ENCODE results near the gene STX8. TPM values are rescaled to one million over a fixed set of nuclear protein-coding genes. Genes with fewer than 3 reads are reported as not detected.

Gene STX8
- total and polyA plus RNA-seq, 9 of the 15 experiments (the other 6 are each of a cell fraction or from before 2014, with no cell fraction given) = 14.6 to 42.5 (median 22.1) TPM

GRCh38 chr17:9266031-9266680, 309.5 kb downstream of the STX8 start:
- DNase-seq (ENCODE audit: extremely low read depth in 1 of 4, low spot score in 3 of 4) (no peak), FAIRE-seq (no peak), ATAC-seq (no peak)
- H4K20me1 ChIP-seq (replicated peaks; ENCODE audit: control insufficient read depth, insufficient read depth, low read length) = no peaks in the 10 kb centered on the region
- 7% methylated on average over 13 of the region's 14 CpGs for WGBS (ENCODE audit: insufficient coverage, low coverage, missing lambda C conversion rate)
- intact Hi-C loops (cut with micrococcal nuclease) (no loop called here), in situ Hi-C loops (cut with MboI) (no loop called here)
- no peaks in the 10 kb centered on the region for H3K36me3 ChIP-seq (ENCODE audit: control insufficient read depth, insufficient read depth, low read length)
- POLR2A ChIA-PET = no interaction called here
- no peak overlapping the region for H3K9ac ChIP-seq (ENCODE audit: insufficient read depth in 1 of 2, low read depth in 2 of 2, low read length in 2 of 2)
- no peak overlapping the region for H2AFZ ChIP-seq (ENCODE audit: low read depth, low read length)
- peaks cover 5 to 32% of the 10 kb centered on the region in 2 experiments; a peak in 2 of 5 replicates for H3K27me3 ChIP-seq (ENCODE audit: control insufficient read depth in 2 of 2, insufficient read depth in 2 of 2, low read length in 2 of 2)
- CTCF ChIA-PET (ENCODE audit: low intra/inter-chr PET ratio) = no interaction called here
- no peak overlapping the region for H3K4me3 ChIP-seq
- no peak overlapping the region for H3K27ac ChIP-seq (ENCODE audit: extremely low read depth, low read depth, low read length)
- BruUV-seq (replicated peaks) = no TSS peak
- TF ChIP-seq CBFA2T2 (conservative IDR thresholded peaks at IDR 0.05) (no peak), ZC3H8 (IDR thresholded peaks at IDR 0.05) (no peak), GABPB2 (CRISPR knock-in tag; conservative IDR thresholded peaks at IDR 0.05) (no peak), RB1 (IDR thresholded peaks at IDR 0.05; ENCODE audit: low read depth) (no peak), RUNX1 (IDR thresholded peaks at IDR 0.05; ENCODE audit: low read depth) (no peak), GATAD2B (IDR thresholded peaks at IDR 0.05; ENCODE audit: borderline replicate concordance) (no peak), BMI1 (IDR thresholded peaks at IDR 0.05; ENCODE audit: low read length) (no peak), ZBTB26 (CRISPR knock-in tag; IDR thresholded peaks at IDR 0.05) (no peak), ZNF184 (CRISPR knock-in tag; IDR thresholded peaks at IDR 0.05) (no peak), ETV5 (CRISPR knock-in tag; IDR thresholded peaks at IDR 0.05; ENCODE audit: low read depth) (no peak), ZNF717 (CRISPR knock-in tag; IDR thresholded peaks at IDR 0.05) (no peak), HNRNPUL1 (IDR thresholded peaks at IDR 0.05; ENCODE audit: low read length) (no peak), CBX2 (IDR thresholded peaks at IDR 0.05; ENCODE audit: insufficient read depth, low read length, poor library complexity, severe bottlenecking) (no peak), IRF2 (CRISPR knock-in tag; IDR thresholded peaks at IDR 0.05) (no peak), RBM22 (IDR thresholded peaks at IDR 0.05; ENCODE audit: low read depth, low read length, poor library complexity, severe bottlenecking) (no peak)
- H3K79me2 ChIP-seq (ENCODE audit: control insufficient read depth, insufficient read depth, low read length) = no peaks in the 10 kb centered on the region
- H3K9me3 ChIP-seq (replicated peaks; ENCODE audit: control insufficient read depth, insufficient read depth, low read depth, low read length) = no peaks in the 10 kb centered on the region
- H3K4me1 ChIP-seq (replicated peaks in 1 of 2; ENCODE audit: control insufficient read depth in 2 of 2, insufficient read depth in 2 of 2, low read length in 2 of 2) = no peaks in the 10 kb centered on the region
- no peaks in the 10 kb centered on the region for H3K9me1 ChIP-seq (ENCODE audit: control insufficient read depth, insufficient read depth, low read length)
- no peak overlapping the region for H3K4me2 ChIP-seq (ENCODE audit: insufficient read depth, low read length)
